ENCODE results near the gene IFT20. TPM values are rescaled to one million over a fixed set of nuclear protein-coding genes. Genes with fewer than 3 reads are reported as not detected.

Gene IFT20
- total RNA-seq, 4 donors from 2014 or later = 38.5 to 78.0 (median 63.6) TPM

DNA sequence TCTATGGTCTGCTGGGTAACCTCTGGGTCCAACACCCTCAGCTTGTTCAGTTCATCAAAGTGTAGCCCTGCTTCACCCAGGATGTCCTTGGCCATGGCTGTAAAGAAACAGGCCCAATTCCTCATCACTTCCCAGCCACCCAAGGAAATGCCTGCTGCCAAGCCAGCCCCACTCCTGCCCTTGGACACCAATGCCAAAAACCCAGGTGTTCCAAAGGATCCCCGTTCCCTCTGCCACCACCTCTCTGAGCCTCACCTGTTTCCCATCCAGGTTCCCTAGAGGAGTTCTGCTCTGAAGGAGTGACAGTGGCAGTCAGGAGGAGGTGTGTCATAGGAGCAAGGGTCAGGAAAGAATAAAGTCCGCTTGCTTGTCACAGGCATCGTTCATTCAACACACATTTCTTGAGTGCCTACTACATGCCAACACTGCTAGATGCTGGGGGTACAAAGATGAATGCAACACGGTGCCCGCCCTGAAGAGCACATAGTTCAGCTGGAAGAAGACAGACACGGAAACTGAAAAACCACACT, 3.3 kb downstream of the IFT20 start:
- Histone ChIP-seq H3K27ac (no peak overlapping the region), H3K9me3 (no peaks in the 10 kb centered on the region), H3K4me1 (peaks cover 11 to 21% of the 10 kb centered on the region in 2 donors), H3K27me3 (no peaks in the 10 kb centered on the region), H3K36me3 (peaks cover 19 to 33% of the 10 kb centered on the region in 2 donors), H3K4me3 (replicated peaks in 1 of 3) (no peak overlapping the region)
- DNase-seq = no peak
- TF ChIP-seq, protein P1, sequence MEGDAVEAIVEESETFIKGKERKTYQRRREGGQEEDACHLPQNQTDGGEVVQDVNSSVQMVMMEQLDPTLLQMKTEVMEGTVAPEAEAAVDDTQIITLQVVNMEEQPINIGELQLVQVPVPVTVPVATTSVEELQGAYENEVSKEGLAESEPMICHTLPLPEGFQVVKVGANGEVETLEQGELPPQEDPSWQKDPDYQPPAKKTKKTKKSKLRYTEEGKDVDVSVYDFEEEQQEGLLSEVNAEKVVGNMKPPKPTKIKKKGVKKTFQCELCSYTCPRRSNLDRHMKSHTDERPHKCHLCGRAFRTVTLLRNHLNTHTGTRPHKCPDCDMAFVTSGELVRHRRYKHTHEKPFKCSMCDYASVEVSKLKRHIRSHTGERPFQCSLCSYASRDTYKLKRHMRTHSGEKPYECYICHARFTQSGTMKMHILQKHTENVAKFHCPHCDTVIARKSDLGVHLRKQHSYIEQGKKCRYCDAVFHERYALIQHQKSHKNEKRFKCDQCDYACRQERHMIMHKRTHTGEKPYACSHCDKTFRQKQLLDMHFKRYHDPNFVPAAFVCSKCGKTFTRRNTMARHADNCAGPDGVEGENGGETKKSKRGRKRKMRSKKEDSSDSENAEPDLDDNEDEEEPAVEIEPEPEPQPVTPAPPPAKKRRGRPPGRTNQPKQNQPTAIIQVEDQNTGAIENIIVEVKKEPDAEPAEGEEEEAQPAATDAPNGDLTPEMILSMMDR (IDR thresholded peaks at IDR 0.05) = no peak
- no peak for TF ChIP-seq POLR2A (IDR thresholded peaks at IDR 0.05)
- WGBS, 2 donors = 91 to 93% methylated on average over 6 of the region's 6 CpGs
- intact Hi-C loops (cut with DNase I) = loop anchor here (10.0 kb wide), 1 partner anchor 623 kb away; the partner anchor contains the start of gene PHF12

GRCh38 chr17:28330671-28331070, 4.6 kb downstream of the IFT20 start:
- TF ChIP-seq, protein P1 (IDR thresholded peaks at IDR 0.05) = no peak
- TF ChIP-seq POLR2A (IDR thresholded peaks at IDR 0.05) = no peak

GRCh38 chr17:28328325-28328724, 6.9 kb downstream of the IFT20 start:
- H3K27ac ChIP-seq = no peak overlapping the region
- intact Hi-C loops (cut with DNase I) = no loop called here
- H3K4me1 ChIP-seq = no peaks in the 10 kb centered on the region
- peaks cover 19 to 33% of the 10 kb centered on the region in 2 donors for H3K36me3 ChIP-seq
- H3K4me3 ChIP-seq (replicated peaks in 1 of 3) = no peak overlapping the region
- H3K27me3 ChIP-seq = no peaks in the 10 kb centered on the region
- WGBS, 2 donors = 80 to 83% methylated on average over 4 of the region's 4 CpGs
- H3K9me3 ChIP-seq = no peaks in the 10 kb centered on the region
- DNase-seq = no peak
- TF ChIP-seq, protein P1 (IDR thresholded peaks at IDR 0.05) = no peak
- no peak for TF ChIP-seq POLR2A (IDR thresholded peaks at IDR 0.05)

More at GRCh38 chr17:28330671-28331070, 4.6 kb downstream of the IFT20 start:
- Histone ChIP-seq H3K27me3 (no peaks in the 10 kb centered on the region), H3K9me3 (no peaks in the 10 kb centered on the region), H3K27ac (no peak overlapping the region), H3K4me3 (replicated peaks in 1 of 3) (no peak overlapping the region), H3K36me3 (peaks cover 19 to 33% of the 10 kb centered on the region in 2 donors), H3K4me1 (peaks cover 11 to 15% of the 10 kb centered on the region in 2 donors)
- no peak for DNase-seq
- WGBS, 2 donors = 93 to 100% methylated on average over 3 to 5 of the region's 5 CpGs
- intact Hi-C loops (cut with DNase I) = loop anchor here (10.0 kb wide), 1 partner anchor 624 kb away; the partner anchor contains the start of gene PHF12

GRCh38 chr17:28327709-28328108, 7.6 kb downstream of the IFT20 start:
- Histone ChIP-seq H3K4me3 (replicated peaks in 1 of 3) (no peak overlapping the region), H3K36me3 (peaks cover 19 to 33% of the 10 kb centered on the region in 2 donors), H3K4me1 (no peaks in the 10 kb centered on the region), H3K27me3 (no peaks in the 10 kb centered on the region), H3K27ac (no peak overlapping the region), H3K9me3 (no peaks in the 10 kb centered on the region)
- no peak for DNase-seq
- no peak for TF ChIP-seq POLR2A (IDR thresholded peaks at IDR 0.05)
- intact Hi-C loops (cut with DNase I) = no loop called here
- WGBS, 2 donors = 62 to 67% methylated on average over 3 of the region's 3 CpGs

GRCh38 chr17:28327031-28327607, 8.2 kb downstream of the IFT20 start:
- Histone ChIP-seq H3K4me1 (no peaks in the 10 kb centered on the region), H3K9me3 (no peaks in the 10 kb centered on the region), H3K27me3 (no peaks in the 10 kb centered on the region), H3K4me3 (replicated peaks in 1 of 3) (no peak overlapping the region), H3K27ac (no peak overlapping the region), H3K36me3 (peaks cover 19 to 33% of the 10 kb centered on the region in 2 donors)
- DNase-seq = no peak
- intact Hi-C loops (cut with DNase I) = no loop called here
- WGBS, 2 donors = 92 to 97% methylated on average over 9 of the region's 9 CpGs
- no peak for TF ChIP-seq POLR2A (IDR thresholded peaks at IDR 0.05)
- TF ChIP-seq, protein P1 (IDR thresholded peaks at IDR 0.05) = no peak

Measured in thyroid gland (tissue), 4 donors.